ENCODE measurements around the gene PRMT1. TPM values are rescaled to one million over a fixed set of nuclear protein-coding genes. Genes with fewer than 3 reads are reported as not detected.

Gene PRMT1
- total and polyA plus RNA-seq, 2 of the 13 experiments (the other 11 are each of a cell fraction or from before 2014, with no cell fraction given), result 324 to 374 TPM

GRCh38 chr19:49664171-49665035 is 12.7 kb upstream of the PRMT1 start (continued):
- TF ChIP-seq POGK (CRISPR knock-in tag; conservative IDR thresholded peaks at IDR 0.05) (peak; percentile 76; the same call in 1 of the 2 replicates), SMARCC2 (IDR thresholded peaks at IDR 0.05) (no peak), ZNF883 (CRISPR knock-in tag; IDR thresholded peaks at IDR 0.05; ENCODE audit: not compliant biosample characterization) (peak; percentile 34), YEATS4 (CRISPR knock-in tag; IDR thresholded peaks at IDR 0.05; ENCODE audit: borderline replicate concordance) (peak; percentile 48; the same call in 1 of the 2 replicates), ZNF441 (CRISPR knock-in tag; IDR thresholded peaks at IDR 0.05; ENCODE audit: borderline replicate concordance) (peak; percentile 56; the same call in 1 of the 2 replicates), CREB1 (IDR thresholded peaks at IDR 0.05) (no peak), CREB1 (CRISPR knock-in tag; IDR thresholded peaks at IDR 0.05) (no peak), PPARG (CRISPR knock-in tag; conservative IDR thresholded peaks at IDR 0.05) (0 out of 2 replicates have a peak, but pooled peaks have one; percentile 12), ZNF326 (CRISPR knock-in tag; IDR thresholded peaks at IDR 0.05; ENCODE audit: borderline replicate concordance) (no peak), ZNF607 (CRISPR knock-in tag; IDR thresholded peaks at IDR 0.05; ENCODE audit: borderline replicate concordance) (no peak), MATR3 (CRISPR knock-in tag; IDR thresholded peaks at IDR 0.05) (no peak), NR2F6 (IDR thresholded peaks at IDR 0.05) (no peak), NR2F6 (CRISPR knock-in tag; IDR thresholded peaks at IDR 0.05) (peak; percentile 37; the same call in 1 of the 2 replicates), ELF1 (CRISPR knock-in tag; IDR thresholded peaks at IDR 0.05) (peak; percentile 68; the same call in 1 of the 2 replicates)
- TF ChIP-seq, protein P1, sequence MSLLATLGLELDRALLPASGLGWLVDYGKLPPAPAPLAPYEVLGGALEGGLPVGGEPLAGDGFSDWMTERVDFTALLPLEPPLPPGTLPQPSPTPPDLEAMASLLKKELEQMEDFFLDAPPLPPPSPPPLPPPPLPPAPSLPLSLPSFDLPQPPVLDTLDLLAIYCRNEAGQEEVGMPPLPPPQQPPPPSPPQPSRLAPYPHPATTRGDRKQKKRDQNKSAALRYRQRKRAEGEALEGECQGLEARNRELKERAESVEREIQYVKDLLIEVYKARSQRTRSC (CRISPR knock-in tag; IDR thresholded peaks at IDR 0.05; ENCODE audit: low read depth), result no peak
- TF ChIP-seq, protein P2, sequence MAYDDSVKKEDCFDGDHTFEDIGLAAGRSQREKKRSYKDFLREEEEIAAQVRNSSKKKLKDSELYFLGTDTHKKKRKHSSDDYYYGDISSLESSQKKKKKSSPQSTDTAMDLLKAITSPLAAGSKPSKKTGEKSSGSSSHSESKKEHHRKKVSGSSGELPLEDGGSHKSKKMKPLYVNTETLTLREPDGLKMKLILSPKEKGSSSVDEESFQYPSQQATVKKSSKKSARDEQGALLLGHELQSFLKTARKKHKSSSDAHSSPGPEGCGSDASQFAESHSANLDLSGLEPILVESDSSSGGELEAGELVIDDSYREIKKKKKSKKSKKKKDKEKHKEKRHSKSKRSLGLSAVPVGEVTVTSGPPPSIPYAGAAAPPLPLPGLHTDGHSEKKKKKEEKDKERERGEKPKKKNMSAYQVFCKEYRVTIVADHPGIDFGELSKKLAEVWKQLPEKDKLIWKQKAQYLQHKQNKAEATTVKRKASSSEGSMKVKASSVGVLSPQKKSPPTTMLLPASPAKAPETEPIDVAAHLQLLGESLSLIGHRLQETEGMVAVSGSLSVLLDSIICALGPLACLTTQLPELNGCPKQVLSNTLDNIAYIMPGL (CRISPR knock-in tag; IDR thresholded peaks at IDR 0.05; ENCODE audit: borderline replicate concordance in 1 of 2, low read depth in 1 of 2), result peak in 1 of 2 experiments; percentile 44; a peak in 1 of 4 replicates
- TF ChIP-seq, protein P3, sequence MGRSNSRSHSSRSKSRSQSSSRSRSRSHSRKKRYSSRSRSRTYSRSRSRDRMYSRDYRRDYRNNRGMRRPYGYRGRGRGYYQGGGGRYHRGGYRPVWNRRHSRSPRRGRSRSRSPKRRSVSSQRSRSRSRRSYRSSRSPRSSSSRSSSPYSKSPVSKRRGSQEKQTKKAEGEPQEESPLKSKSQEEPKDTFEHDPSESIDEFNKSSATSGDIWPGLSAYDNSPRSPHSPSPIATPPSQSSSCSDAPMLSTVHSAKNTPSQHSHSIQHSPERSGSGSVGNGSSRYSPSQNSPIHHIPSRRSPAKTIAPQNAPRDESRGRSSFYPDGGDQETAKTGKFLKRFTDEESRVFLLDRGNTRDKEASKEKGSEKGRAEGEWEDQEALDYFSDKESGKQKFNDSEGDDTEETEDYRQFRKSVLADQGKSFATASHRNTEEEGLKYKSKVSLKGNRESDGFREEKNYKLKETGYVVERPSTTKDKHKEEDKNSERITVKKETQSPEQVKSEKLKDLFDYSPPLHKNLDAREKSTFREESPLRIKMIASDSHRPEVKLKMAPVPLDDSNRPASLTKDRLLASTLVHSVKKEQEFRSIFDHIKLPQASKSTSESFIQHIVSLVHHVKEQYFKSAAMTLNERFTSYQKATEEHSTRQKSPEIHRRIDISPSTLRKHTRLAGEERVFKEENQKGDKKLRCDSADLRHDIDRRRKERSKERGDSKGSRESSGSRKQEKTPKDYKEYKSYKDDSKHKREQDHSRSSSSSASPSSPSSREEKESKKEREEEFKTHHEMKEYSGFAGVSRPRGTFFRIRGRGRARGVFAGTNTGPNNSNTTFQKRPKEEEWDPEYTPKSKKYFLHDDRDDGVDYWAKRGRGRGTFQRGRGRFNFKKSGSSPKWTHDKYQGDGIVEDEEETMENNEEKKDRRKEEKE (IDR thresholded peaks at IDR 0.05), result no peak
- TF ChIP-seq, protein P4, sequence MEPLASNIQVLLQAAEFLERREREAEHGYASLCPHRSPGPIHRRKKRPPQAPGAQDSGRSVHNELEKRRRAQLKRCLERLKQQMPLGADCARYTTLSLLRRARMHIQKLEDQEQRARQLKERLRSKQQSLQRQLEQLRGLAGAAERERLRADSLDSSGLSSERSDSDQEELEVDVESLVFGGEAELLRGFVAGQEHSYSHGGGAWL (CRISPR knock-in tag; IDR thresholded peaks at IDR 0.05), result peak; percentile 50; the same call in 1 of the 2 replicates
- TF ChIP-seq, protein P5, sequence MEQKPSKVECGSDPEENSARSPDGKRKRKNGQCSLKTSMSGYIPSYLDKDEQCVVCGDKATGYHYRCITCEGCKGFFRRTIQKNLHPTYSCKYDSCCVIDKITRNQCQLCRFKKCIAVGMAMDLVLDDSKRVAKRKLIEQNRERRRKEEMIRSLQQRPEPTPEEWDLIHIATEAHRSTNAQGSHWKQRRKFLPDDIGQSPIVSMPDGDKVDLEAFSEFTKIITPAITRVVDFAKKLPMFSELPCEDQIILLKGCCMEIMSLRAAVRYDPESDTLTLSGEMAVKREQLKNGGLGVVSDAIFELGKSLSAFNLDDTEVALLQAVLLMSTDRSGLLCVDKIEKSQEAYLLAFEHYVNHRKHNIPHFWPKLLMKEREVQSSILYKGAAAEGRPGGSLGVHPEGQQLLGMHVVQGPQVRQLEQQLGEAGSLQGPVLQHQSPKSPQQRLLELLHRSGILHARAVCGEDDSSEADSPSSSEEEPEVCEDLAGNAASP (CRISPR knock-in tag; IDR thresholded peaks at IDR 0.05; ENCODE audit: borderline replicate concordance), result peak; percentile 44; the same call in 1 of the 2 replicates

All from HepG2 (cell line).